A673 (cell line): ENCODE data around the gene ATXN2. TPM values are rescaled to one million over a fixed set of nuclear protein-coding genes. Genes with fewer than 3 reads are reported as not detected.
"Not testable (repeated sequence)": the region's sequence is repeated elsewhere in the genome, so short reads cannot be mapped to it uniquely, and the experiment has no call there.

Experiments used
- BruUV-seq: library from RNA; stranded (reverse); fragments of 400-500 nt; replicated peaks from 2 replicates; lab custom pipeline; 2021; lab: Mats Ljungman, UMichigan
- CTCF ChIA-PET: fragments of 300-600 bp; sonication (Branson Sonifier 250); formaldehyde crosslinking; loops from one replicate; lab custom pipeline; 2022; ENCODE audit warnings: antibody characterized with exemption; lab: Charles Lee
- POLR2A ChIA-PET: fragments of 300-600 bp; sonication (Branson Sonifier 250); formaldehyde crosslinking; loops from one replicate; lab custom pipeline; 2022; ENCODE audit warnings: antibody characterized with exemption; ENCODE audit not compliant: low non-redundant PET; lab: Charles Lee
- DNase-seq: peaks from one replicate; pipeline ENCODE4 v3.0.0-alpha.2; 2015; ENCODE audit warnings: low spot score
- H3K27ac ChIP-seq: fragments of 200-600 bp; sonication (generic); 2 replicates; pipeline ENCODE4 v1.5.1; 2016; ENCODE audit warnings: mixed run types, low read depth, mild to moderate bottlenecking, mixed read lengths, antibody characterized with exemption, low read length; ENCODE audit not compliant: poor library complexity, severe bottlenecking
- H3K27me3 ChIP-seq: fragments of 200-600 bp; sonication (generic); replicated peaks from 2 replicates; pipeline ENCODE4 v1.6.1; 2017; ENCODE audit warnings: mixed run types, low read depth, mild to moderate bottlenecking, mixed read lengths, antibody characterized with exemption, low read length; ENCODE audit not compliant: insufficient read depth, poor library complexity
- H3K36me3 ChIP-seq: fragments of 200-600 bp; sonication (generic); 2 replicates; pipeline ENCODE4 v1.6.1; 2016; ENCODE audit warnings: mixed run types, mild to moderate bottlenecking, mixed read lengths, antibody characterized with exemption, low read length; ENCODE audit not compliant: insufficient read depth, poor library complexity, severe bottlenecking
- H3K4me1 ChIP-seq: fragments of 200-600 bp; sonication (generic); 2 replicates; pipeline ENCODE4 v1.6.1; 2017; ENCODE audit warnings: mixed run types, mild to moderate bottlenecking, mixed read lengths, antibody characterized with exemption, low read length; ENCODE audit not compliant: insufficient read depth, poor library complexity, severe bottlenecking
- H3K4me3 ChIP-seq: fragments of 200-600 bp; sonication (generic); 2 replicates; pipeline ENCODE4 v1.5.1; 2016; ENCODE audit warnings: low read depth, mixed run types, mild to moderate bottlenecking, mixed read lengths, low read length; ENCODE audit not compliant: poor library complexity, severe bottlenecking
- H3K9me3 ChIP-seq: fragments of 200-600 bp; sonication (generic); 2 replicates; pipeline ENCODE4 v1.6.1; 2016; ENCODE audit warnings: mixed run types, low read depth, mild to moderate bottlenecking, mixed read lengths, antibody characterized with exemption, low read length; ENCODE audit not compliant: poor library complexity, severe bottlenecking
- CTCF ChIP-seq: fragments of 300-800, 200-600 bp; sonication (generic); conservative IDR thresholded peaks from 2 replicates; pipeline ENCODE4 v1.5.1; 2017; ENCODE audit warnings: low read depth, mild to moderate bottlenecking, antibody characterized with exemption, low read length, moderate library complexity, mixed read lengths
- EZH2 ChIP-seq: fragments of 200-600 bp; sonication (generic); IDR thresholded peaks from 2 replicates; pipeline ENCODE4 v1.6.1; 2017; ENCODE audit warnings: borderline replicate concordance, low read depth, mild to moderate bottlenecking, mixed read lengths, antibody characterized with exemption, low read length; ENCODE audit not compliant: poor library complexity, severe bottlenecking
- intact Hi-C: fragments of 100-400 bp; cut with micrococcal nuclease; formaldehyde crosslinking; loops from one replicate; pipeline ENCODE4 v1.10.0; 2022; ENCODE audit not compliant: unreplicated experiment
- total RNA-seq: library from RNA; stranded (reverse); gene quantifications from 2 replicates; pipeline ENCODE4 v1.2.3, GENCODE V29; 2021

ATXN2 gene
- total RNA-seq, 1 experiment from 2014 or later = 94.4 TPM

GRCh38 chr12:111404362-111405148 is 194.6 kb downstream of the ATXN2 start:
- ChIA-PET CTCF (interaction anchor here (2.6 kb wide), 1 partner anchor 47 kb away, joined by 11 read pairs; no protein-coding TSS in a partner anchor), POLR2A (interaction anchor here (0.7 kb wide), 1 partner anchor 396 kb away, joined by 3 read pairs; no protein-coding TSS in a partner anchor)
- Histone ChIP-seq H3K9me3 (no peaks in the 10 kb centered on the region), H3K4me3 (peak overlapping the region; percentile 80), H3K27ac (peak overlapping the region; percentile 98), H3K27me3 (no peaks in the 10 kb centered on the region), H3K36me3 (no peaks in the 10 kb centered on the region), H3K4me1 (peaks cover 47% of the 10 kb centered on the region)
- TSS peak; percentile 64 for BruUV-seq
- peak; percentile 93 for DNase-seq
- TF ChIP-seq CTCF (no peak), EZH2 (no peak)
- intact Hi-C loops = loop anchor here (2.0 to 5.0 kb wide), 2 partner anchors 46 to 193 kb away; partner anchors contain the start of gene ATXN2

- BruUV-seq, H3K27me3 ChIP-seq, H3K9me3 ChIP-seq, intact Hi-C loops, POLR2A ChIA-PET, H3K4me3 ChIP-seq, H3K36me3 ChIP-seq, DNase-seq: not testable (repeated sequence)
- peak overlapping the region; percentile 98 for H3K27ac ChIP-seq
- peaks cover 39% of the 10 kb centered on the region for H3K4me1 ChIP-seq
- CTCF ChIA-PET = interaction anchor here (2.6 kb wide), 1 partner anchor 49 kb away, joined by 11 read pairs; no protein-coding TSS in a partner anchor
These were observed 196.7 kb downstream of the ATXN2 start for GRCh38 chr12:111402490-111402824.

Other genes with a start within 250 kb of the ATXN2 start
- gene PHETA1, start 230.2 kb downstream of the ATXN2 start, total RNA-seq = 5.7 and 6.6 TPM in 2 replicates
- gene SH2B3, start 193.4 kb downstream of the ATXN2 start, total RNA-seq = 109 and 133 TPM in 2 replicates
- gene BRAP, start 86.6 kb upstream of the ATXN2 start, total RNA-seq = 23.6 and 23.9 TPM in 2 replicates
- gene ACAD10, start 86.7 kb upstream of the ATXN2 start, total RNA-seq = 32.9 and 38.8 TPM in 2 replicates
- 24.5 and 34.8 TPM in 2 replicates for gene ALDH2, start 167.6 kb upstream of the ATXN2 start, total RNA-seq
- gene MAPKAPK5, start 242.9 kb upstream of the ATXN2 start, total RNA-seq = 67.4 and 78.6 TPM in 2 replicates